DOHH2 (cell line): Measurements from ENCODE around the gene ADCY4.

Source experiments
- H3F3A ChIP-seq: fragments of 200-600 bp; sonication (generic), shearing (Covaris generic); 2 replicates; pipeline ENCODE4 v1.6.0; 2016; ENCODE audit warnings: antibody characterized with exemption, mild to moderate bottlenecking; ENCODE audit not compliant: control insufficient read depth, insufficient read depth
- H3K27ac ChIP-seq: fragments of 200-600 bp; sonication (generic); 2 replicates; pipeline ENCODE4 v1.5.1; 2014; ENCODE audit warnings: low read depth, mild to moderate bottlenecking, low read length, moderate library complexity
- H3K27me3 ChIP-seq: fragments of 200-600 bp; sonication (generic); 2 replicates; pipeline ENCODE4 v1.6.1; 2014; ENCODE audit warnings: mild to moderate bottlenecking, low read length, mixed read lengths; ENCODE audit not compliant: control insufficient read depth
- H3K36me3 ChIP-seq: fragments of 200-600 bp; sonication (generic); 2 replicates; pipeline ENCODE4 v1.6.1; 2014; ENCODE audit warnings: mild to moderate bottlenecking, low read length, moderate library complexity, mixed read lengths; ENCODE audit not compliant: control insufficient read depth
- H3K4me1 ChIP-seq: fragments of 200-600 bp; sonication (generic); 2 replicates; pipeline ENCODE4 v1.6.1; 2014; ENCODE audit warnings: mild to moderate bottlenecking, low read length, mixed read lengths; ENCODE audit not compliant: control insufficient read depth
- H3K4me2 ChIP-seq: fragments of 200-600 bp; sonication (generic); 2 replicates; pipeline ENCODE4 v1.6.0; 2014; ENCODE audit warnings: mild to moderate bottlenecking, low read length, moderate library complexity
- H3K4me3 ChIP-seq: fragments of 200-600 bp; sonication (generic); 2 replicates; pipeline ENCODE4 v1.5.1; 2014; ENCODE audit warnings: mild to moderate bottlenecking, low read length, mixed read lengths
- H3K79me2 ChIP-seq: fragments of 200-600 bp; sonication (generic); 2 replicates; pipeline ENCODE4 v1.6.1; 2014; ENCODE audit warnings: mild to moderate bottlenecking, low read length, mixed read lengths; ENCODE audit not compliant: control insufficient read depth
- H3K9me2 ChIP-seq: fragments of 200-600 bp; sonication (generic); replicated peaks from 2 replicates; pipeline ENCODE4 v1.6.1; 2014; ENCODE audit warnings: mild to moderate bottlenecking, low read length, mixed read lengths; ENCODE audit not compliant: control insufficient read depth
- H3K9me3 ChIP-seq: fragments of 200-600 bp; sonication (generic); 2 replicates; pipeline ENCODE4 v1.6.1; 2014; ENCODE audit warnings: antibody characterized with exemption, low read length, mixed read lengths; ENCODE audit not compliant: control insufficient read depth, insufficient read depth
- H4K20me1 ChIP-seq: fragments of 200-600 bp; sonication (generic); 2 replicates; pipeline ENCODE4 v1.6.0; 2014; ENCODE audit warnings: low read depth, mild to moderate bottlenecking, antibody characterized with exemption, low read length, moderate library complexity; ENCODE audit not compliant: control insufficient read depth, insufficient read depth
- EZH2phosphoT487 ChIP-seq: fragments of 200-600 bp; sonication (generic); IDR thresholded peaks from 2 replicates; pipeline ENCODE4 v1.6.1; 2017; ENCODE audit warnings: borderline replicate concordance, mild to moderate bottlenecking, antibody characterized with exemption, low read length, moderate library complexity, mixed read lengths
- TF ChIP-seq, protein P1 (sequence below): fragments of 200-600 bp; sonication (generic); IDR thresholded peaks from one replicate; pipeline ENCODE4 v1.5.1; 2014; ENCODE audit warnings: antibody characterized with exemption, mild to moderate bottlenecking, low read depth, low read length; ENCODE audit not compliant: poor library complexity, severe bottlenecking

ADCY4 gene

DNA sequence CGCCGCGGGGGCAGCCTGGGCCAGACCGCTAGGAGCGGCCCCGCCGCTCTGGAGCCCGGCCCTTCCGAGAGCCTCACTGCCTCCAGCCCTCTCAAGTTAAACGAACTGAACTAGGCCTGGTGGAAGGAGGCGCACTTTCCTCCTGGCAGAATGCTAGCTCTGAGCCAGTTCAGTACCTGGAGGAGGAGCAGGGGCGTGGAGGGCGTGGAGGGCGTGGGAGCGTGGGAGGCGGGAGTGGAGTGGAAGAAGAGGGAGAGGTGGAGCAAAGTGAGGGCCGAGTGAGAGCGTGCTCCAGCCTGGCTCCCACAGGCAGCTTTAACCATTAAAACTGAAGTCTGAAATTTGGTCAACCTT lies 18.3 kb downstream of the ADCY4 start:
- TF ChIP-seq, protein P1, sequence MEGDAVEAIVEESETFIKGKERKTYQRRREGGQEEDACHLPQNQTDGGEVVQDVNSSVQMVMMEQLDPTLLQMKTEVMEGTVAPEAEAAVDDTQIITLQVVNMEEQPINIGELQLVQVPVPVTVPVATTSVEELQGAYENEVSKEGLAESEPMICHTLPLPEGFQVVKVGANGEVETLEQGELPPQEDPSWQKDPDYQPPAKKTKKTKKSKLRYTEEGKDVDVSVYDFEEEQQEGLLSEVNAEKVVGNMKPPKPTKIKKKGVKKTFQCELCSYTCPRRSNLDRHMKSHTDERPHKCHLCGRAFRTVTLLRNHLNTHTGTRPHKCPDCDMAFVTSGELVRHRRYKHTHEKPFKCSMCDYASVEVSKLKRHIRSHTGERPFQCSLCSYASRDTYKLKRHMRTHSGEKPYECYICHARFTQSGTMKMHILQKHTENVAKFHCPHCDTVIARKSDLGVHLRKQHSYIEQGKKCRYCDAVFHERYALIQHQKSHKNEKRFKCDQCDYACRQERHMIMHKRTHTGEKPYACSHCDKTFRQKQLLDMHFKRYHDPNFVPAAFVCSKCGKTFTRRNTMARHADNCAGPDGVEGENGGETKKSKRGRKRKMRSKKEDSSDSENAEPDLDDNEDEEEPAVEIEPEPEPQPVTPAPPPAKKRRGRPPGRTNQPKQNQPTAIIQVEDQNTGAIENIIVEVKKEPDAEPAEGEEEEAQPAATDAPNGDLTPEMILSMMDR, result no peak
- TF ChIP-seq EZH2phosphoT487, result no peak
- Histone ChIP-seq H3K4me1 (peaks cover 24% of the 10 kb centered on the region), H3K4me2 (no peak overlapping the region), H3K9me2 (no peaks in the 10 kb centered on the region), H3K4me3 (no peak overlapping the region), H4K20me1 (no peaks in the 10 kb centered on the region), H3K36me3 (peaks cover 19% of the 10 kb centered on the region), H3K9me3 (no peaks in the 10 kb centered on the region), H3K27me3 (peaks cover 13% of the 10 kb centered on the region), H3K27ac (no peak overlapping the region), H3F3A (peaks cover 10% of the 10 kb centered on the region; the same call in 1 of the 2 replicates), H3K79me2 (0 out of 2 replicates have a peak, but pooled peaks cover 2% of the 10 kb centered on the region)

DNA sequence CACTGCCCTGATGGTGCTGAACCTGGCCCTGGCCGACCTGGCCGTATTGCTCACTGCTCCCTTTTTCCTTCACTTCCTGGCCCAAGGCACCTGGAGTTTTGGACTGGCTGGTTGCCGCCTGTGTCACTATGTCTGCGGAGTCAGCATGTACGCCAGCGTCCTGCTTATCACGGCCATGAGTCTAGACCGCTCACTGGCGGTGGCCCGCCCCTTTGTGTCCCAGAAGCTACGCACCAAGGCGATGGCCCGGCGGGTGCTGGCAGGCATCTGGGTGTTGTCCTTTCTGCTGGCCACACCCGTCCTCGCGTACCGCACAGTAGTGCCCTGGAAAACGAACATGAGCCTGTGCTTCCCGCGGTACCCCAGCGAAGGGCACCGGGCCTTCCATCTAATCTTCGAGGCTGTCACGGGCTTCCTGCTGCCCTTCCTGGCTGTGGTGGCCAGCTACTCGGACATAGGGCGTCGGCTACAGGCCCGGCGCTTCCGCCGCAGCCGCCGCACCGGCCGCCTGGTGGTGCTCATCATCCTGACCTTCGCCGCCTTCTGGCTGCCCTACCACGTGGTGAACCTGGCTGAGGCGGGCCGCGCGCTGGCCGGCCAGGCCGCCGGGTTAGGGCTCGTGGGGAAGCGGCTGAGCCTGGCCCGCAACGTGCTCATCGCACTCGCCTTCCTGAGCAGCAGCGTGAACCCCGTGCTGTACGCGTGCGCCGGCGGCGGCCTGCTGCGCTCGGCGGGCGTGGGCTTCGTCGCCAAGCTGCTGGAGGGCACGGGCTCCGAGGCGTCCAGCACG lies 18.9 kb downstream of the ADCY4 start:
- 0 out of 2 replicates have a peak, but pooled peaks cover 2% of the 10 kb centered on the region for H3K79me2 ChIP-seq
- no peaks in the 10 kb centered on the region for H4K20me1 ChIP-seq
- H3K4me3 ChIP-seq, result no peak overlapping the region
- no peaks in the 10 kb centered on the region for H3K9me2 ChIP-seq
- peaks cover 20% of the 10 kb centered on the region for H3K36me3 ChIP-seq
- TF ChIP-seq, protein P1, result no peak
- no peak for TF ChIP-seq EZH2phosphoT487
- H3K27ac ChIP-seq, result no peak overlapping the region
- H3F3A ChIP-seq, result peaks cover 10% of the 10 kb centered on the region; the same call in 1 of the 2 replicates
- H3K4me1 ChIP-seq, result peaks cover 29% of the 10 kb centered on the region
- H3K9me3 ChIP-seq, result no peaks in the 10 kb centered on the region
- peaks cover 13% of the 10 kb centered on the region for H3K27me3 ChIP-seq
- no peak overlapping the region for H3K4me2 ChIP-seq

DNA sequence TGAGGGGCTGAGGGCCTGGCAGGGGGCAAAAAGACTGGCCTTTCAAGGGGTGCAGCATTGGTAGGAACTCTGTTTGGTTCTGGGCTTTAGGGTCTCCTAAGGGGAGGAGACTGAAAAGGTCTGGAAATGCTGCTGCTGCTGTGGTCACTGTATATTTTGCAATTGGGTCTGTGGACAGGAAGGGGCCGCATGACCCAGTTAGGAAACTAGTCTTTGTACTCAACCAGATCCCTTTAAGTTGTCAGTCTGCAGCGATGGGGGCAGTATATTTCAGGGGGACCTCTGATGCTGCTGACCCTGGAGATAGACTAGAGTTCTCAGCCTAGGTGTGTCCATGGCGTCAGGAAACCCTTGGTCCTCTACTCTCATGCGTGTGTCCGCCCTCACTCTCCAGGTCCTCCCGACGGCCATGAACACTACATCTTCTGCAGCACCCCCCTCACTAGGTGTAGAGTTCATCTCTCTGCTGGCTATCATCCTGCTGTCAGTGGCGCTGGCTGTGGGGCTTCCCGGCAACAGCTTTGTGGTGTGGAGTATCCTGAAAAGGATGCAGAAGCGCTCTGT lies 19.5 kb downstream of the ADCY4 start:
- Histone ChIP-seq H3K4me1 (peaks cover 36% of the 10 kb centered on the region), H3K4me3 (no peak overlapping the region), H3K27me3 (peaks cover 13% of the 10 kb centered on the region), H3F3A (peaks cover 10% of the 10 kb centered on the region; the same call in 1 of the 2 replicates), H3K9me2 (no peaks in the 10 kb centered on the region), H3K36me3 (peaks cover 22% of the 10 kb centered on the region), H3K27ac (no peak overlapping the region), H3K79me2 (0 out of 2 replicates have a peak, but pooled peaks cover 2% of the 10 kb centered on the region), H3K4me2 (no peak overlapping the region), H4K20me1 (no peaks in the 10 kb centered on the region), H3K9me3 (no peaks in the 10 kb centered on the region)
- TF ChIP-seq, protein P1, result no peak
- no peak for TF ChIP-seq EZH2phosphoT487
